SK-N-SH (cell line): Measurements from ENCODE around the gene UBXN6. TPM values are rescaled to one million over a fixed set of nuclear protein-coding genes. Genes with fewer than 3 reads are reported as not detected.

Source experiments
- CTCF ChIA-PET: fragments of 300-600, 350-600 bp; formaldehyde crosslinking; extraction: SDS; loops from one replicate; lab custom pipeline; 2021; lab: Yijun Ruan, JAX
- POLR2A ChIA-PET: fragments of 350-600 bp; sonication (Branson Sonifier 250); formaldehyde crosslinking; extraction: SDS; loops from one replicate; lab custom pipeline; 2020; ENCODE audit warnings: antibody characterized with exemption, inconsistent platforms; lab: Yijun Ruan, JAX
- DNase-seq: peaks from one replicate; pipeline ENCODE4 v3.0.0; 2012
- H2AFZ ChIP-seq: fragments of 200-600 bp; sonication (generic); 2 replicates; pipeline ENCODE4 v1.8.1; 2016; ENCODE audit warnings: antibody characterized with exemption, mild to moderate bottlenecking, low read depth
- H3F3A ChIP-seq: fragments of 200-600 bp; sonication (generic); replicated peaks from 2 replicates; pipeline ENCODE3; 2016; ENCODE audit warnings: antibody characterized with exemption, mild to moderate bottlenecking; ENCODE audit not compliant: insufficient read depth
- H3K27ac ChIP-seq, 2 experiments: fragments of 200-500 bp in 1 of 2; fragments of 200-600 bp in 1 of 2; sonication (Bioruptor generic) in 1 of 2; sonication (generic), shearing (Covaris generic) in 1 of 2; 2 replicates each; pipeline versions ENCODE4 v1.5.1 to v1.6.1; 2014 to 2016; ENCODE audit warnings: low read depth in 2 of 2, inconsistent platforms in 1 of 2, low read length in 1 of 2, mild to moderate bottlenecking in 1 of 2, mixed read lengths in 1 of 2
- H3K27me3 ChIP-seq: fragments of 200-600 bp; sonication (generic), shearing (Covaris generic); 2 replicates; pipeline ENCODE4 v1.6.1; 2016; ENCODE audit warnings: mixed run types; ENCODE audit not compliant: insufficient read depth
- H3K36me3 ChIP-seq, 2 experiments: fragments of 200-500 bp in 1 of 2; fragments of 200-600 bp in 1 of 2; sonication (Bioruptor generic) in 1 of 2; sonication (generic) in 1 of 2; replicated peaks in 1 of 2; 2 replicates each; pipeline versions ENCODE3 to v1.5.1; 2014 to 2016; ENCODE audit warnings: low read length in 1 of 2, mild to moderate bottlenecking in 1 of 2; ENCODE audit not compliant: insufficient read depth in 2 of 2, control insufficient read depth in 1 of 2
- H3K4me1 ChIP-seq, 2 experiments: fragments of 200-500 bp in 1 of 2; fragments of 200-600 bp in 1 of 2; sonication (Bioruptor generic) in 1 of 2; sonication (generic), shearing (Covaris generic) in 1 of 2; 2 replicates each; pipeline versions ENCODE4 v1.5.1 to v1.6.1; 2014 to 2016; ENCODE audit warnings: low read depth in 1 of 2, low read length in 1 of 2, mixed run types in 1 of 2; ENCODE audit not compliant: insufficient read depth in 2 of 2, control insufficient read depth in 1 of 2
- H3K4me2 ChIP-seq: fragments of 200-600 bp; sonication (generic), shearing (Covaris generic); 2 replicates; pipeline ENCODE4 v1.6.1; 2017; ENCODE audit warnings: mixed run types
- H3K4me3 ChIP-seq, 2 experiments: fragments of 200-500 bp in 1 of 2; fragments of 200-600 bp in 1 of 2; sonication (Bioruptor generic) in 1 of 2; sonication (generic), shearing (Covaris generic) in 1 of 2; 2 replicates each; pipeline versions ENCODE4 v1.5.1 to v1.8.1; 2014 to 2016; ENCODE audit warnings: low read depth in 2 of 2, inconsistent platforms in 1 of 2, low read length in 1 of 2, mild to moderate bottlenecking in 1 of 2, mixed read lengths in 1 of 2, moderate library complexity in 1 of 2
- H3K79me2 ChIP-seq: fragments of 200-600 bp; sonication (generic); 2 replicates; pipeline ENCODE4 v1.8.1; 2017; ENCODE audit warnings: mild to moderate bottlenecking; ENCODE audit not compliant: insufficient read depth
- H3K9ac ChIP-seq: fragments of 200-600 bp; sonication (generic); 2 replicates; pipeline ENCODE4 v1.6.1; 2017; ENCODE audit warnings: mixed run types
- H3K9me2 ChIP-seq: fragments of 200-600 bp; sonication (generic); 2 replicates; pipeline ENCODE4 v1.6.1; 2017; ENCODE audit warnings: mixed run types
- H3K9me3 ChIP-seq: fragments of 200-600 bp; sonication (generic); 2 replicates; pipeline ENCODE4 v1.6.1; 2017; ENCODE audit warnings: mixed run types, mild to moderate bottlenecking, moderate library complexity
- H4K20me1 ChIP-seq: fragments of 200-600 bp; sonication (generic); 2 replicates; pipeline ENCODE4 v1.6.1; 2017; ENCODE audit warnings: mild to moderate bottlenecking, mixed run types; ENCODE audit not compliant: insufficient read depth
- FOSL2 ChIP-seq: IDR thresholded peaks from 2 replicates; pipeline ENCODE4 v1.4.0; 2012; ENCODE audit warnings: low read depth, mild to moderate bottlenecking, moderate library complexity, borderline replicate concordance
- GABPA ChIP-seq: IDR thresholded peaks from 2 replicates; pipeline ENCODE4 v1.4.0; 2012; ENCODE audit warnings: low read depth, mild to moderate bottlenecking
- JUND ChIP-seq: IDR thresholded peaks from 2 replicates; pipeline ENCODE4 v1.4.0; 2012
- MXI1 ChIP-seq: IDR thresholded peaks from 2 replicates; pipeline ENCODE4 v1.6.1; 2012; ENCODE audit warnings: mild to moderate bottlenecking, low read depth, low read length, improper control_type of control experiment
- NRF1 ChIP-seq: IDR thresholded peaks from 2 replicates; pipeline ENCODE4 v1.6.1; 2012; ENCODE audit warnings: low read depth, mild to moderate bottlenecking, low read length
- RFX5 ChIP-seq: IDR thresholded peaks from 2 replicates; pipeline ENCODE4 v1.6.1; 2012; ENCODE audit warnings: mild to moderate bottlenecking, improper control_type of control experiment, low read length
- TCF12 ChIP-seq: IDR thresholded peaks from 2 replicates; pipeline ENCODE4 v1.4.0; 2012
- TEAD4 ChIP-seq: IDR thresholded peaks from 2 replicates; pipeline ENCODE4 v1.4.0; 2012; ENCODE audit warnings: mild to moderate bottlenecking, borderline replicate concordance; ENCODE audit not compliant: insufficient read depth
- YY1 ChIP-seq: IDR thresholded peaks from 2 replicates; pipeline ENCODE4 v1.4.0; 2012; ENCODE audit warnings: low read depth, mild to moderate bottlenecking
- WGBS: methylation state at CpG from one replicate; pipeline ENCODE4 v1.1.6; 2017; ENCODE audit warnings: low lambda C conversion rate; 5-methylcytosine and 5-hydroxymethylcytosine counted together
- polyA plus RNA-seq, 3 experiments: library from polyadenylated mRNA; depleted of rRNA; stranded (reverse); fragments of >200 nt; gene quantifications; 2 replicates each; pipeline ENCODE4 v1.2.3, GENCODE V29; 2012

Gene UBXN6
- polyA plus RNA-seq, 1 of the 3 experiments (the other 2 are of a cell fraction), result 110 TPM

- 95% methylated on average over 56 of the region's 61 CpGs for WGBS
- no peaks in the 10 kb centered on the region for H4K20me1 ChIP-seq
- no peak overlapping the region for H3K27ac ChIP-seq
- no peaks in the 10 kb centered on the region for H3K4me1 ChIP-seq
- H3K9me3 ChIP-seq, result no peaks in the 10 kb centered on the region
- peaks cover 18 to 41% of the 10 kb centered on the region in 2 experiments for H3K36me3 ChIP-seq
- H3K79me2 ChIP-seq, result no peaks in the 10 kb centered on the region; the same call in 1 of the 2 replicates
- H3K9me2 ChIP-seq, result no peaks in the 10 kb centered on the region
- no peaks in the 10 kb centered on the region for H3K27me3 ChIP-seq
- CTCF ChIA-PET, result interaction anchor here (1.0 kb wide), 1 partner anchor 31 kb away, joined by 5 read pairs; no protein-coding TSS in a partner anchor
- POLR2A ChIA-PET, result interaction anchor here (1.4 kb wide), 1 partner anchor 10 kb away, joined by 3 read pairs; no protein-coding TSS in a partner anchor
- no peak overlapping the region for H3K4me2 ChIP-seq
- no peak overlapping the region for H3K4me3 ChIP-seq
- no peak overlapping the region for H2AFZ ChIP-seq
- no peak overlapping the region for H3K9ac ChIP-seq
- DNase-seq, result no peak
- no peaks in the 10 kb centered on the region for H3F3A ChIP-seq
- TF ChIP-seq MXI1 (no peak), FOSL2 (no peak), TEAD4 (no peak), TCF12 (no peak), RFX5 (no peak), GABPA (no peak), YY1 (no peak)
- TF ChIP-seq, all 33 proteins: peak for 0
These were observed 36.5 kb upstream of the UBXN6 start for GRCh38 chr19:4493929-4494690.

- TF ChIP-seq JUND, result no peak
- no peak for TF ChIP-seq YY1
- no peak for TF ChIP-seq NRF1
- CTCF ChIA-PET, result no interaction called here
- POLR2A ChIA-PET, result interaction anchor here (1.4 kb wide), 1 partner anchor 11 kb away, joined by 3 read pairs; no protein-coding TSS in a partner anchor
- Histone ChIP-seq H3K27ac (no peak overlapping the region), H3K9me2 (no peaks in the 10 kb centered on the region), H3K27me3 (no peaks in the 10 kb centered on the region), H3K4me3 (no peak overlapping the region), H4K20me1 (no peaks in the 10 kb centered on the region), H3K36me3 (peaks cover 18 to 36% of the 10 kb centered on the region in 2 experiments), H3K9ac (no peak overlapping the region), H3F3A (no peaks in the 10 kb centered on the region), H2AFZ (no peak overlapping the region), H3K4me2 (no peak overlapping the region), H3K9me3 (no peaks in the 10 kb centered on the region), H3K4me1 (no peaks in the 10 kb centered on the region), H3K79me2 (no peaks in the 10 kb centered on the region; the same call in 1 of the 2 replicates)
- WGBS, result 97% methylated on average over 18 of the region's 41 CpGs
- DNase-seq, result no peak
These were observed 35.7 kb upstream of the UBXN6 start for GRCh38 chr19:4493104-4493928.
